Measurements from ENCODE around the gene TMSB4X.

DNA sequence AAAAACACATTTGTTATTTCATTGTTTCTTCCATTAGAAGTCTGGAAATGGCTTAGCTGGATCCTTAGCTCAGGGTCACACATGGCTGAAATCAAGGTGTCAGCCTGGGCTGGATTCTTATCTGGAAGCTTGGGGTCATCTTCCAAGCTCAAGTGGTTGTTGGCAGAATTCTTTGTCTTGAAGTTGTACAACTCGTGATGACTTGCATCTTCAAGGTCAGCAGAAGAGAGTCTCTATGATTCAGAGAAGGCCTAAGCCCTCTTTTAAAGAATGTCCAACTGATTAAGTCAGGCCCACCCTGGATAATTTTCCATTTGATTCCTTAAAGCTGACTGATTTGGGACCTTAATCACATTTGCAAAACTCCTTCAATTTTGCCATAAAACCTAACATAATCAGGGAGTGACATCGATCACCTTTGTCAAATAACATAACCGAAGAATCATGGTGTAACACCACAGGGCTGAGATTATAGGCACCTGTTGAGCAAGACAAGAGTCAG is 22.1 kb downstream of the TMSB4X start:
- TF ChIP-seq, protein P1, sequence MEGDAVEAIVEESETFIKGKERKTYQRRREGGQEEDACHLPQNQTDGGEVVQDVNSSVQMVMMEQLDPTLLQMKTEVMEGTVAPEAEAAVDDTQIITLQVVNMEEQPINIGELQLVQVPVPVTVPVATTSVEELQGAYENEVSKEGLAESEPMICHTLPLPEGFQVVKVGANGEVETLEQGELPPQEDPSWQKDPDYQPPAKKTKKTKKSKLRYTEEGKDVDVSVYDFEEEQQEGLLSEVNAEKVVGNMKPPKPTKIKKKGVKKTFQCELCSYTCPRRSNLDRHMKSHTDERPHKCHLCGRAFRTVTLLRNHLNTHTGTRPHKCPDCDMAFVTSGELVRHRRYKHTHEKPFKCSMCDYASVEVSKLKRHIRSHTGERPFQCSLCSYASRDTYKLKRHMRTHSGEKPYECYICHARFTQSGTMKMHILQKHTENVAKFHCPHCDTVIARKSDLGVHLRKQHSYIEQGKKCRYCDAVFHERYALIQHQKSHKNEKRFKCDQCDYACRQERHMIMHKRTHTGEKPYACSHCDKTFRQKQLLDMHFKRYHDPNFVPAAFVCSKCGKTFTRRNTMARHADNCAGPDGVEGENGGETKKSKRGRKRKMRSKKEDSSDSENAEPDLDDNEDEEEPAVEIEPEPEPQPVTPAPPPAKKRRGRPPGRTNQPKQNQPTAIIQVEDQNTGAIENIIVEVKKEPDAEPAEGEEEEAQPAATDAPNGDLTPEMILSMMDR (IDR thresholded peaks at IDR 0.05): no peak
- TF ChIP-seq POLR2A (IDR thresholded peaks at IDR 0.05) (no peak), EP300 (IDR thresholded peaks at IDR 0.05) (no peak), POLR2AphosphoS5 (IDR thresholded peaks at IDR 0.05) (no peak)

Measured in sigmoid colon (tissue), 4 donors.